Endodermal cell (in vitro differentiated cells): Measurements from ENCODE around the gene DCC. TPM values are rescaled to one million over a fixed set of nuclear protein-coding genes. Genes with fewer than 3 reads are reported as not detected.
A peak's percentile ranks its signal among the peaks of the same experiment; 100 is the strongest.

ENCODE experiments used
- DNase-seq: peaks from one replicate; pipeline ENCODE4 v3.0.0-alpha.2; 2017
- H3K27ac ChIP-seq: 2 replicates; pipeline ENCODE4 v1.5.1; 2013; ENCODE audit warnings: mild to moderate bottlenecking, low read depth, low read length, moderate library complexity
- H3K27me3 ChIP-seq: 2 replicates; pipeline ENCODE4 v1.6.1; 2013; ENCODE audit warnings: mild to moderate bottlenecking, low read length, moderate library complexity; ENCODE audit not compliant: insufficient read depth, control insufficient read depth, poor library complexity, severe bottlenecking
- H3K36me3 ChIP-seq: 2 replicates; pipeline ENCODE4 v1.7.0; 2013; ENCODE audit warnings: mild to moderate bottlenecking, low read length, moderate library complexity; ENCODE audit not compliant: control insufficient read depth, insufficient read depth
- H3K4me1 ChIP-seq: one replicate; pipeline ENCODE4 v1.7.0; 2013; ENCODE audit warnings: low read length; ENCODE audit not compliant: control insufficient read depth, insufficient read depth
- H3K4me3 ChIP-seq: 2 replicates; pipeline ENCODE4 v1.5.1; 2013; ENCODE audit warnings: mild to moderate bottlenecking, low read length, moderate library complexity
- H3K9ac ChIP-seq: 2 replicates; pipeline ENCODE4 v1.6.1; 2013; ENCODE audit warnings: mild to moderate bottlenecking, low read length, moderate library complexity; ENCODE audit not compliant: poor library complexity, severe bottlenecking; ENCODE audit errors: extremely low read depth
- H3K9me3 ChIP-seq: 2 replicates; pipeline ENCODE4 v1.6.1; 2013; ENCODE audit warnings: mild to moderate bottlenecking, low read length, moderate library complexity; ENCODE audit not compliant: control insufficient read depth
- H3K27ac Mint-ChIP-seq: 2 replicates; pipeline ENCODE4 v1.8.0; 2020; ENCODE audit warnings: mixed read lengths
- H3K27me3 Mint-ChIP-seq: 2 replicates; pipeline ENCODE4 v1.8.0; 2021; ENCODE audit warnings: mild to moderate bottlenecking, mixed read lengths; ENCODE audit not compliant: insufficient read depth
- H3K36me3 Mint-ChIP-seq: 2 replicates; pipeline ENCODE4 v1.8.0; 2020; ENCODE audit warnings: low read depth, mixed read lengths
- H3K4me1 Mint-ChIP-seq: 2 replicates; pipeline ENCODE4 v1.8.0; 2020; ENCODE audit warnings: mixed read lengths
- H3K4me3 Mint-ChIP-seq: 2 replicates; pipeline ENCODE4 v1.8.0; 2020; ENCODE audit warnings: mild to moderate bottlenecking, moderate library complexity, mixed read lengths
- H3K9me3 Mint-ChIP-seq: 2 replicates; pipeline ENCODE4 v1.8.0; 2020; ENCODE audit warnings: mild to moderate bottlenecking, mixed read lengths
- CTCF ChIP-seq: fragments of 200-600 bp; sonication (generic); conservative IDR thresholded peaks from 2 replicates; pipeline ENCODE4 v1.5.0; 2021; ENCODE audit warnings: antibody characterized with exemption, mild to moderate bottlenecking
- WGBS, 2 experiments: methylation state at CpG; one replicate each; pipeline versions ENCODE4 v1.1.5 to v1.1.7; 2013; ENCODE audit warnings: missing lambda C conversion rate in 2 of 2, mixed read lengths in 1 of 2; ENCODE audit not compliant: insufficient coverage in 1 of 2, insufficient read length in 1 of 2; 5-methylcytosine and 5-hydroxymethylcytosine counted together
- total RNA-seq, 2 donors: library from RNA; stranded (reverse); fragmentation: NEBNext Ultra II Directional in 1 of 2; extraction: Animal tissue kit (Norgen Biotek cat#: 25700) in 1 of 2; gene quantifications; 2 replicates in 1 of 2; 3 replicates in 1 of 2; pipeline ENCODE4 v1.2.1, GENCODE V29; 2021

DCC gene
- total RNA-seq, 2 donors from 2014 or later = 0.77 to 0.97 TPM

- H3K4me3 ChIP-seq = no peak overlapping the region
- no peaks in the 10 kb centered on the region for H3K9me3 Mint-ChIP-seq
- H3K36me3 ChIP-seq = no peaks in the 10 kb centered on the region
- DNase-seq = no peak
- no peak overlapping the region for H3K27ac ChIP-seq
- no peaks in the 10 kb centered on the region for H3K27me3 ChIP-seq
- no peaks in the 10 kb centered on the region for H3K36me3 Mint-ChIP-seq
- no peaks in the 10 kb centered on the region for H3K27me3 Mint-ChIP-seq
- no peaks in the 10 kb centered on the region for H3K4me1 ChIP-seq
- H3K9me3 ChIP-seq = no peaks in the 10 kb centered on the region
- no peaks in the 10 kb centered on the region for H3K4me1 Mint-ChIP-seq
- H3K27ac Mint-ChIP-seq = no peak overlapping the region
- 80 to 93% methylated on average over 2 of the region's 3 CpGs for WGBS, 2 experiments
- no peak overlapping the region for H3K4me3 Mint-ChIP-seq
- no peak for TF ChIP-seq CTCF
- H3K9ac ChIP-seq = no peak overlapping the region
These were observed 700.3 kb downstream of the DCC start for GRCh38 chr18:53040286-53040685.

GRCh38 chr18:53056064-53056463 lies 716.1 kb downstream of the DCC start:
- no peaks in the 10 kb centered on the region for H3K9me3 ChIP-seq
- no peak overlapping the region for H3K9ac ChIP-seq
- H3K4me3 ChIP-seq = no peak overlapping the region
- Mint-ChIP-seq H3K4me1 (no peaks in the 10 kb centered on the region), H3K9me3 (no peaks in the 10 kb centered on the region), H3K36me3 (no peaks in the 10 kb centered on the region), H3K27ac (no peak overlapping the region), H3K4me3 (no peak overlapping the region), H3K27me3 (no peaks in the 10 kb centered on the region)
- H3K27ac ChIP-seq = no peak overlapping the region
- WGBS, 2 experiments = 80 to 84% methylated on average over 1 to 6 of the region's 6 CpGs
- H3K4me1 ChIP-seq = no peaks in the 10 kb centered on the region
- H3K27me3 ChIP-seq = no peaks in the 10 kb centered on the region
- no peak for TF ChIP-seq CTCF
- no peaks in the 10 kb centered on the region for H3K36me3 ChIP-seq
- DNase-seq = peak; percentile 53

GRCh38 chr18:53070788-53071187 lies 730.8 kb downstream of the DCC start:
- Mint-ChIP-seq H3K36me3 (no peaks in the 10 kb centered on the region), H3K9me3 (no peaks in the 10 kb centered on the region), H3K27ac (no peak overlapping the region), H3K27me3 (no peaks in the 10 kb centered on the region), H3K4me3 (no peak overlapping the region), H3K4me1 (no peaks in the 10 kb centered on the region)
- no peak for TF ChIP-seq CTCF
- Histone ChIP-seq H3K27me3 (no peaks in the 10 kb centered on the region), H3K9ac (no peak overlapping the region), H3K27ac (peak overlapping the region; percentile 82), H3K4me1 (no peaks in the 10 kb centered on the region), H3K4me3 (no peak overlapping the region), H3K36me3 (no peaks in the 10 kb centered on the region), H3K9me3 (no peaks in the 10 kb centered on the region)
- 84 to 86% methylated on average over 5 of the region's 6 CpGs for WGBS, 2 experiments
- DNase-seq = no peak
